HCT116 (cell line): ENCODE data around the gene OR2W1. TPM values are rescaled to one million over a fixed set of nuclear protein-coding genes. Genes with fewer than 3 reads are reported as not detected.

Experiments used
- ATAC-seq: fragments of 200-7000 bp; cut with Tn5 transposase; 2 replicates; pipeline ENCODE4 v1.9.1; 2020; ENCODE audit warnings: mild to moderate bottlenecking, moderate library complexity
- BruUV-seq: library from RNA; stranded (reverse); fragments of 400-500 nt; replicated peaks from 2 replicates; lab custom pipeline; 2021; lab: Mats Ljungman, UMichigan
- CTCF ChIA-PET: fragments of 300-600 bp; sonication (Branson Sonifier 250); formaldehyde crosslinking; loops from one replicate; lab custom pipeline; 2021; ENCODE audit warnings: antibody characterized with exemption; lab: Charles Lee
- POLR2A ChIA-PET: fragments of 300-600, 350-600 bp; sonication (Branson Sonifier 250); formaldehyde crosslinking; loops from one replicate; lab custom pipeline; 2021; ENCODE audit warnings: antibody characterized with exemption; lab: Charles Lee
- RAD21 ChIA-PET, 2 experiments: fragments of 300-600 bp; sonication (Branson Sonifier 250); formaldehyde crosslinking; loops; one replicate each; lab custom pipeline; 2023; ENCODE audit warnings: low total read pairs in 2 of 2; ENCODE audit not compliant: uncharacterized antibody in 2 of 2, unreplicated experiment in 2 of 2, low non-redundant PET in 1 of 2; lab: Charles Lee
- DNase-seq: peaks from one replicate; pipeline ENCODE4 v3.0.0-alpha.2; 2010; ENCODE audit warnings: low read depth, low spot score
- H2AFZ ChIP-seq: fragments of 200-600 bp; shearing (Covaris generic), sonication (generic); 2 replicates; pipeline ENCODE4 v1.6.1; 2017; ENCODE audit warnings: low read depth, mixed run types, mixed read lengths, antibody characterized with exemption, low read length; ENCODE audit not compliant: poor library complexity, severe bottlenecking
- H3K27ac ChIP-seq: 2 replicates; pipeline ENCODE4 v1.5.1; 2012; ENCODE audit warnings: low read depth, low read length
- H3K27me3 ChIP-seq: fragments of 200-600 bp; sonication (generic); 2 replicates; pipeline ENCODE4 v1.6.1; 2016; ENCODE audit warnings: mixed run types, low read length, mixed read lengths; ENCODE audit not compliant: insufficient read depth
- H3K36me3 ChIP-seq, 2 experiments: fragments of 200-500 bp in 1 of 2; fragments of 200-600 bp in 1 of 2; sonication (Bioruptor generic) in 1 of 2; sonication (generic) in 1 of 2; 2 replicates each; pipeline versions ENCODE4 v1.5.1 to v1.6.1; 2014 to 2016; ENCODE audit warnings: low read length in 2 of 2, inconsistent platforms in 1 of 2, mixed read lengths in 1 of 2, mixed run types in 1 of 2; ENCODE audit not compliant: insufficient read depth in 2 of 2, control insufficient read depth in 1 of 2
- H3K4me1 ChIP-seq, 2 experiments: fragments of 200-600 bp in 1 of 2; sonication (generic) in 1 of 2; 2 replicates each; pipeline versions ENCODE4 v1.5.1 to v1.6.1; 2012 to 2017; ENCODE audit warnings: low read length in 2 of 2, inconsistent platforms in 1 of 2, mild to moderate bottlenecking in 1 of 2, mixed read lengths in 1 of 2, mixed run types in 1 of 2, moderate library complexity in 1 of 2; ENCODE audit not compliant: insufficient read depth in 2 of 2, control insufficient read depth in 1 of 2
- H3K4me2 ChIP-seq: fragments of 200-600 bp; sonication (generic); 2 replicates; pipeline ENCODE4 v1.6.1; 2017; ENCODE audit warnings: mixed run types, low read length, mixed read lengths
- H3K4me3 ChIP-seq, 2 experiments: fragments of 200-600 bp in 1 of 2; sonication (generic) in 1 of 2; replicated peaks in 1 of 2; 2 replicates each; pipeline ENCODE4 v1.5.1; 2011 to 2016; ENCODE audit warnings: low read length in 2 of 2, control low read depth in 1 of 2, low read depth in 1 of 2, mild to moderate bottlenecking in 1 of 2, mixed read lengths in 1 of 2, mixed run types in 1 of 2
- H3K79me2 ChIP-seq: fragments of 200-600 bp; sonication (generic); 2 replicates; pipeline ENCODE4 v1.6.1; 2017; ENCODE audit warnings: mild to moderate bottlenecking, mixed run types, low read length, moderate library complexity, mixed read lengths; ENCODE audit not compliant: insufficient read depth
- H3K9ac ChIP-seq: fragments of 200-600 bp; sonication (generic); 2 replicates; pipeline ENCODE4 v1.6.1; 2016; ENCODE audit warnings: low read length, mixed read lengths
- H3K9me2 ChIP-seq: fragments of 200-600 bp; sonication (generic), shearing (Covaris generic); 2 replicates; pipeline ENCODE4 v1.6.1; 2017; ENCODE audit warnings: mixed run types, mild to moderate bottlenecking, moderate library complexity; ENCODE audit not compliant: insufficient read depth
- H3K9me3 ChIP-seq, 2 experiments: fragments of 200-500 bp in 1 of 2; fragments of 200-600 bp in 1 of 2; sonication (Bioruptor generic) in 1 of 2; sonication (generic) in 1 of 2; 2 replicates each; pipeline ENCODE4 v1.6.1; 2014 to 2017; ENCODE audit warnings: low read length in 2 of 2, mixed read lengths in 2 of 2, inconsistent platforms in 1 of 2, low read depth in 1 of 2, mild to moderate bottlenecking in 1 of 2, mixed run types in 1 of 2, moderate library complexity in 1 of 2; ENCODE audit not compliant: control insufficient read depth in 1 of 2, insufficient read depth in 1 of 2
- H4K20me1 ChIP-seq: fragments of 200-600 bp; sonication (generic), shearing (Covaris generic); 2 replicates; pipeline ENCODE4 v1.6.1; 2017; ENCODE audit warnings: mixed run types, mild to moderate bottlenecking, moderate library complexity; ENCODE audit not compliant: insufficient read depth
- CBX3 ChIP-seq: IDR thresholded peaks from 2 replicates; pipeline ENCODE4 v1.6.1; 2012; ENCODE audit warnings: low read depth
- ELF1 ChIP-seq: IDR thresholded peaks from 2 replicates; pipeline ENCODE4 v1.6.1; 2012; ENCODE audit warnings: low read depth, borderline replicate concordance
- EZH2 ChIP-seq: fragments of 200-600 bp; sonication (generic); IDR thresholded peaks from 2 replicates; pipeline ENCODE4 v1.6.1; 2017; ENCODE audit warnings: antibody characterized with exemption, mixed run types
- JUND ChIP-seq: IDR thresholded peaks from 2 replicates; pipeline ENCODE4 v1.6.1; 2012
- SIN3A ChIP-seq: IDR thresholded peaks from 2 replicates; pipeline ENCODE4 v1.6.1; 2012; ENCODE audit warnings: low read depth
- SRF ChIP-seq: IDR thresholded peaks from 2 replicates; pipeline ENCODE4 v1.6.1; 2012; ENCODE audit warnings: low read depth
- ZBTB33 ChIP-seq: IDR thresholded peaks from 2 replicates; pipeline ENCODE4 v1.6.1; 2011; ENCODE audit warnings: mild to moderate bottlenecking, low read length, moderate library complexity; ENCODE audit not compliant: insufficient replicate concordance; ENCODE audit errors: extremely low read depth
- intact Hi-C: fragments of 100-400 bp; cut with micrococcal nuclease; formaldehyde crosslinking; loops from 2 replicates; pipeline ENCODE4 v1.10.0; 2022
- total RNA-seq: library from RNA; stranded (reverse); gene quantifications from one replicate; pipeline ENCODE4 v1.2.1, GENCODE V29; 2021; ENCODE audit not compliant: unreplicated experiment

Gene OR2W1
- total RNA-seq, 1 experiment from 2014 or later: not detected

GRCh38 chr6:29079203-29079602 is 34.2 kb upstream of the OR2W1 start:
- H3K27me3 ChIP-seq: 0 out of 2 replicates have a peak, but pooled peaks cover 4% of the 10 kb centered on the region
- H4K20me1 ChIP-seq: no peaks in the 10 kb centered on the region
- H3K4me3 ChIP-seq: no peak overlapping the region
- no peaks in the 10 kb centered on the region for H3K4me1 ChIP-seq
- no peaks in the 10 kb centered on the region for H3K79me2 ChIP-seq
- no peak for ATAC-seq
- no peak overlapping the region for H3K27ac ChIP-seq
- H3K9ac ChIP-seq: no peak overlapping the region
- intact Hi-C loops: no loop called here
- RAD21 ChIA-PET: no interaction called here
- H3K36me3 ChIP-seq: no peaks in the 10 kb centered on the region
- no peak overlapping the region for H2AFZ ChIP-seq
- no TSS peak for BruUV-seq
- CTCF ChIA-PET: no interaction called here
- H3K4me2 ChIP-seq: no peak overlapping the region
- POLR2A ChIA-PET: no interaction called here
- H3K9me3 ChIP-seq: no peaks in the 10 kb centered on the region
- no peak for TF ChIP-seq ZBTB33
- TF ChIP-seq SRF: no peak
- TF ChIP-seq SIN3A: no peak
- TF ChIP-seq CBX3: no peak
- no peak for TF ChIP-seq EZH2
- TF ChIP-seq JUND: no peak
- TF ChIP-seq ELF1: no peak
- no peak for DNase-seq
- no peaks in the 10 kb centered on the region for H3K9me2 ChIP-seq
